Astrocyte of the spinal cord (primary cell): ENCODE data around the gene ITGAV.

Experiments
- DNase-seq: peaks from one replicate; pipeline ENCODE4 v3.0.0; 2011; ENCODE audit warnings: low read depth, low spot score
- H3K4me3 ChIP-seq: 2 replicates; pipeline ENCODE4 v1.5.1; 2011; ENCODE audit warnings: low read depth, mild to moderate bottlenecking, low read length, moderate library complexity
- CTCF ChIP-seq: IDR thresholded peaks from 2 replicates; pipeline ENCODE4 v1.5.1; 2012; ENCODE audit warnings: low read depth, mild to moderate bottlenecking, low read length, inconsistent platforms
- in situ Hi-C: cut with HindIII; loops from 2 replicates; pipeline ENCODE4 v1.10.0; 2017; ENCODE audit warnings: low sequenced_read_pairs

Gene ITGAV

GRCh38 chr2:186669146-186669545, 79.3 kb downstream of the ITGAV start:
- H3K4me3 ChIP-seq, result no peak overlapping the region
- DNase-seq, result no peak
- no peak for TF ChIP-seq CTCF
- in situ Hi-C loops, result no loop called here

- no peak overlapping the region for H3K4me3 ChIP-seq
- TF ChIP-seq CTCF, result no peak
- in situ Hi-C loops, result no loop called here
- DNase-seq, result no peak
Observed at GRCh38 chr2:186670831-186671230, 81.0 kb downstream of the ITGAV start.

GRCh38 chr2:186675380-186675779, 85.5 kb downstream of the ITGAV start:
- DNase-seq, result no peak
- in situ Hi-C loops, result no loop called here
- no peak overlapping the region for H3K4me3 ChIP-seq
- TF ChIP-seq CTCF, result no peak

- in situ Hi-C loops, result no loop called here
- no peak overlapping the region for H3K4me3 ChIP-seq
- DNase-seq, result peak; percentile 16
- no peak for TF ChIP-seq CTCF
Observed at GRCh38 chr2:186683341-186683740, 93.5 kb downstream of the ITGAV start.

GRCh38 chr2:186687807-186688211, 98.0 kb downstream of the ITGAV start:
- DNase-seq, result no peak
- no peak overlapping the region for H3K4me3 ChIP-seq
- in situ Hi-C loops, result no loop called here
- TF ChIP-seq CTCF, result no peak

- no peak for DNase-seq
- in situ Hi-C loops, result no loop called here
Observed at GRCh38 chr2:186688813-186689212, 99.0 kb downstream of the ITGAV start.

More at GRCh38 chr2:186688813-186689212, 99.0 kb downstream of the ITGAV start:
- H3K4me3 ChIP-seq, result no peak overlapping the region
- no peak for TF ChIP-seq CTCF
